ENCODE results near the gene RIN1. TPM values are rescaled to one million over a fixed set of nuclear protein-coding genes. Genes with fewer than 3 reads are reported as not detected.

The RIN1 gene
- polyA plus RNA-seq, 1 of the 3 experiments (the other 2 are of a cell fraction): 16.9 TPM

DNA sequence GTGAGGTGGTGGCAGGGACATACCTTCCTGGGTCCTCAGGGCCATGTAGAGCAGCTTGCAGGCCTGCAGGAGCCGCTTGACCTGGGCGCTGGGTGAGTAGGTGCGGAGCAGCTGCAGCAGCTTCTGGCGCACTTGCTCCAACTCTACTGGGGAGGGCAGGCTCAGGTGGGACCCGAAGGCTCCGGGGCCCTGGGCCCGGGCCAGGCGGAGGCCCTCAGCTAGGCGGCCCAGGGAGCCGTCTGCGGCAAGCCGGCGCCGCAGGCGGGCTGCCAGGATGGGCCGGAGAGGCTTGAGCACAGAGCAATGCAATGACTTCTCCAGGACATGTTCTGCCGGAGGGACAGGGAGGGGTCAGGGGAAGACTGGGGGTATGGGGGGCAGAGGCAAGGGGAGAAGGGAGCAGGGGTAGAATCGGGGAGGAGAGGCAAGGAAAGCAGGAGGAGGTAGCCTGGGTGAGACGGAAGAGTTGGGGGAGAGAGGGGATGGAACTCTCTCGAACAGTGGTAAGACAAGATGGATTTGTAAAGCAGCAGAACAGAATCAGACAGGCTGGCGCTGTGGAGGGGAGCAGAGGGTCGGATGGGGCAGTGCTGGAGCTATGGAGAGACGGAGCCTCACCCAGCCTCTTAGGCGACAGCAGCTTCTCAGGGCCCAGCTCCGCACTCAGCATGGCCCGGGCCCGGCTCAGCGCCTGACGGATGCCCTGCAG is 2.2 kb downstream of the RIN1 start:
- POLR2A ChIA-PET: interaction anchor here (3.2 kb wide), 1 partner anchor 21 kb away, joined by 33 read pairs; no protein-coding TSS in a partner anchor
- Histone ChIP-seq H3K9ac (no peak overlapping the region), H3K27ac (ENCODE audit: low read depth in 2 of 2, low read length in 1 of 2) (no peak overlapping the region), H3K4me2 (peak overlapping the region; percentile 90; the same call in 1 of the 2 replicates), H3K27me3 (ENCODE audit: insufficient read depth) (no peaks in the 10 kb centered on the region), H3F3A (replicated peaks; ENCODE audit: insufficient read depth) (peaks cover 12% of the 10 kb centered on the region), H3K4me3 (ENCODE audit: low read depth in 2 of 2, low read length in 1 of 2) (no peak overlapping the region), H4K20me1 (ENCODE audit: insufficient read depth) (no peaks in the 10 kb centered on the region; the same call in 1 of the 2 replicates), H3K79me2 (ENCODE audit: insufficient read depth) (peaks cover 17% of the 10 kb centered on the region), H2AFZ (ENCODE audit: low read depth) (no peak overlapping the region), H3K36me3 (replicated peaks in 1 of 2; ENCODE audit: control insufficient read depth in 1 of 2, insufficient read depth in 2 of 2, low read length in 1 of 2) (peaks cover 11 to 30% of the 10 kb centered on the region in 2 experiments), H3K9me2 (no peaks in the 10 kb centered on the region), H3K9me3 (no peaks in the 10 kb centered on the region), H3K4me1 (ENCODE audit: control insufficient read depth in 1 of 2, insufficient read depth in 2 of 2, low read depth in 1 of 2, low read length in 1 of 2) (peaks cover 24 to 43% of the 10 kb centered on the region in 2 experiments)
- TF ChIP-seq MEF2A (IDR thresholded peaks at IDR 0.05; ENCODE audit: borderline replicate concordance, low read depth): no peak
- TF ChIP-seq, protein P1, sequence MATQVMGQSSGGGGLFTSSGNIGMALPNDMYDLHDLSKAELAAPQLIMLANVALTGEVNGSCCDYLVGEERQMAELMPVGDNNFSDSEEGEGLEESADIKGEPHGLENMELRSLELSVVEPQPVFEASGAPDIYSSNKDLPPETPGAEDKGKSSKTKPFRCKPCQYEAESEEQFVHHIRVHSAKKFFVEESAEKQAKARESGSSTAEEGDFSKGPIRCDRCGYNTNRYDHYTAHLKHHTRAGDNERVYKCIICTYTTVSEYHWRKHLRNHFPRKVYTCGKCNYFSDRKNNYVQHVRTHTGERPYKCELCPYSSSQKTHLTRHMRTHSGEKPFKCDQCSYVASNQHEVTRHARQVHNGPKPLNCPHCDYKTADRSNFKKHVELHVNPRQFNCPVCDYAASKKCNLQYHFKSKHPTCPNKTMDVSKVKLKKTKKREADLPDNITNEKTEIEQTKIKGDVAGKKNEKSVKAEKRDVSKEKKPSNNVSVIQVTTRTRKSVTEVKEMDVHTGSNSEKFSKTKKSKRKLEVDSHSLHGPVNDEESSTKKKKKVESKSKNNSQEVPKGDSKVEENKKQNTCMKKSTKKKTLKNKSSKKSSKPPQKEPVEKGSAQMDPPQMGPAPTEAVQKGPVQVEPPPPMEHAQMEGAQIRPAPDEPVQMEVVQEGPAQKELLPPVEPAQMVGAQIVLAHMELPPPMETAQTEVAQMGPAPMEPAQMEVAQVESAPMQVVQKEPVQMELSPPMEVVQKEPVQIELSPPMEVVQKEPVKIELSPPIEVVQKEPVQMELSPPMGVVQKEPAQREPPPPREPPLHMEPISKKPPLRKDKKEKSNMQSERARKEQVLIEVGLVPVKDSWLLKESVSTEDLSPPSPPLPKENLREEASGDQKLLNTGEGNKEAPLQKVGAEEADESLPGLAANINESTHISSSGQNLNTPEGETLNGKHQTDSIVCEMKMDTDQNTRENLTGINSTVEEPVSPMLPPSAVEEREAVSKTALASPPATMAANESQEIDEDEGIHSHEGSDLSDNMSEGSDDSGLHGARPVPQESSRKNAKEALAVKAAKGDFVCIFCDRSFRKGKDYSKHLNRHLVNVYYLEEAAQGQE (IDR thresholded peaks at IDR 0.05; ENCODE audit: low read depth, low read length): no peak
- no peak for TF ChIP-seq FOXM1 (IDR thresholded peaks at IDR 0.05; ENCODE audit: low read depth)
- TF ChIP-seq, protein P2, sequence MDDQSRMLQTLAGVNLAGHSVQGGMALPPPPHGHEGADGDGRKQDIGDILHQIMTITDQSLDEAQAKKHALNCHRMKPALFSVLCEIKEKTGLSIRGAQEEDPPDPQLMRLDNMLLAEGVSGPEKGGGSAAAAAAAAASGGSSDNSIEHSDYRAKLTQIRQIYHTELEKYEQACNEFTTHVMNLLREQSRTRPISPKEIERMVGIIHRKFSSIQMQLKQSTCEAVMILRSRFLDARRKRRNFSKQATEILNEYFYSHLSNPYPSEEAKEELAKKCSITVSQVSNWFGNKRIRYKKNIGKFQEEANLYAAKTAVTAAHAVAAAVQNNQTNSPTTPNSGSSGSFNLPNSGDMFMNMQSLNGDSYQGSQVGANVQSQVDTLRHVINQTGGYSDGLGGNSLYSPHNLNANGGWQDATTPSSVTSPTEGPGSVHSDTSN (IDR thresholded peaks at IDR 0.05): no peak
- TF ChIP-seq YY1 (IDR thresholded peaks at IDR 0.05; ENCODE audit: low read depth): no peak
- TF ChIP-seq RFX5 (IDR thresholded peaks at IDR 0.05; ENCODE audit: low read length): no peak
- TF ChIP-seq RAD21 (IDR thresholded peaks at IDR 0.05; ENCODE audit: low read length): no peak
- TF ChIP-seq TCF12 (IDR thresholded peaks at IDR 0.05): no peak
- no peak for TF ChIP-seq TAF1 (IDR thresholded peaks at IDR 0.05; ENCODE audit: borderline replicate concordance, low read depth, low read length)
- no peak for TF ChIP-seq SIN3A (IDR thresholded peaks at IDR 0.05; ENCODE audit: borderline replicate concordance, low read depth, low read length)
- TF ChIP-seq GABPA (IDR thresholded peaks at IDR 0.05; ENCODE audit: low read depth): no peak
- TF ChIP-seq, protein P3, sequence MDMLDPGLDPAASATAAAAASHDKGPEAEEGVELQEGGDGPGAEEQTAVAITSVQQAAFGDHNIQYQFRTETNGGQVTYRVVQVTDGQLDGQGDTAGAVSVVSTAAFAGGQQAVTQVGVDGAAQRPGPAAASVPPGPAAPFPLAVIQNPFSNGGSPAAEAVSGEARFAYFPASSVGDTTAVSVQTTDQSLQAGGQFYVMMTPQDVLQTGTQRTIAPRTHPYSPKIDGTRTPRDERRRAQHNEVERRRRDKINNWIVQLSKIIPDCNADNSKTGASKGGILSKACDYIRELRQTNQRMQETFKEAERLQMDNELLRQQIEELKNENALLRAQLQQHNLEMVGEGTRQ (IDR thresholded peaks at IDR 0.05; ENCODE audit: borderline replicate concordance, low read depth, low read length): no peak
- no peak for TF ChIP-seq FOSL2 (IDR thresholded peaks at IDR 0.05; ENCODE audit: borderline replicate concordance, low read depth)
- WGBS (ENCODE audit: low lambda C conversion rate): 89% methylated on average over 21 of the region's 29 CpGs
- peak; percentile 16 for DNase-seq
- CTCF ChIA-PET: interaction anchor here (0.7 to 8.8 kb wide), 10 partner anchors 11 to 111 kb away, joined by 3 to 280 read pairs (median 8); partner anchors contain the start of genes B4GAT1, BRMS1 and CD248

Data from SK-N-SH (cell line).